ENCODE measurements around the gene C1orf159.

C1orf159 gene

GRCh38 chr1:1116701-1117468 is 996 bp upstream of the C1orf159 start (continued):
- TF ChIP-seq ZNF501 (tag by site-specific recombination; IDR thresholded peaks at IDR 0.05), result no peak
- TF ChIP-seq MZF1 (tag by site-specific recombination; IDR thresholded peaks at IDR 0.05; ENCODE audit: borderline replicate concordance), result no peak

GRCh38 chr1:1115136-1115785 is 628 bp downstream of the C1orf159 start:
- POLR2A ChIA-PET, result no interaction called here
- H3K27ac ChIP-seq (ENCODE audit: extremely low read depth, low read depth, low read length), result no peak overlapping the region

GRCh38 chr1:1114431-1114830 is 1.5 kb downstream of the C1orf159 start:
- no peak overlapping the region for H3K4me3 ChIP-seq (ENCODE audit: low read depth, low read length)
- CTCF ChIA-PET, result interaction anchor here (0.9 kb wide), 1 partner anchor 178 kb away, joined by 3 read pairs; no protein-coding TSS in a partner anchor
- H3K36me3 ChIP-seq (ENCODE audit: control insufficient read depth in 2 of 2, insufficient read depth in 1 of 2, low read length in 2 of 2), result peaks cover 0 to 18% of the 10 kb centered on the region in 2 experiments; a peak in 1 of 3 replicates
- no peak overlapping the region for H3K27ac ChIP-seq (ENCODE audit: extremely low read depth, low read depth, low read length)
- TF ChIP-seq ZNF629 (tag by site-specific recombination; IDR thresholded peaks at IDR 0.05), result no peak
- peak; percentile 15; the same call in 1 of the 2 replicates for TF ChIP-seq ZNF394 (tag by site-specific recombination; IDR thresholded peaks at IDR 0.05; ENCODE audit: borderline replicate concordance)
- TF ChIP-seq ZNF658 (tag by site-specific recombination; IDR thresholded peaks at IDR 0.05), result no peak
- H3K9me3 ChIP-seq (ENCODE audit: control insufficient read depth, insufficient read depth, low read depth, low read length), result no peaks in the 10 kb centered on the region
- POLR2A ChIA-PET, result no interaction called here
- H3K4me1 ChIP-seq (ENCODE audit: control insufficient read depth, insufficient read depth, low read length), result no peaks in the 10 kb centered on the region

More at GRCh38 chr1:1115136-1115785, 628 bp downstream of the C1orf159 start:
- Histone ChIP-seq H3K36me3 (ENCODE audit: control insufficient read depth in 2 of 2, insufficient read depth in 1 of 2, low read length in 2 of 2) (peaks cover 0 to 18% of the 10 kb centered on the region in 2 experiments; a peak in 1 of 3 replicates), H3K4me3 (ENCODE audit: low read depth, low read length) (peak overlapping the region; percentile 83), H3K4me1 (ENCODE audit: control insufficient read depth, insufficient read depth, low read length) (no peaks in the 10 kb centered on the region), H3K9me3 (ENCODE audit: control insufficient read depth, insufficient read depth, low read depth, low read length) (no peaks in the 10 kb centered on the region)
- no peak for TF ChIP-seq ZNF791 (tag by site-specific recombination; IDR thresholded peaks at IDR 0.05)
- CTCF ChIA-PET, result no interaction called here

- H3K4me1 ChIP-seq (ENCODE audit: control insufficient read depth, insufficient read depth, low read length), result no peaks in the 10 kb centered on the region
- TF ChIP-seq ZNF132 (tag by site-specific recombination; IDR thresholded peaks at IDR 0.05; ENCODE audit: borderline replicate concordance) (no peak), YY2 (tag by site-specific recombination; IDR thresholded peaks at IDR 0.05) (no peak), SCRT2 (tag by site-specific recombination; IDR thresholded peaks at IDR 0.05) (no peak), REST (tag by site-specific recombination; IDR thresholded peaks at IDR 0.05) (no peak), ZNF211 (tag by site-specific recombination; IDR thresholded peaks at IDR 0.05; ENCODE audit: low read depth) (no peak), ZNF600 (tag by site-specific recombination; IDR thresholded peaks at IDR 0.05) (no peak)
- H3K27ac ChIP-seq (ENCODE audit: extremely low read depth, low read depth, low read length), result no peak overlapping the region
- H3K36me3 ChIP-seq (ENCODE audit: control insufficient read depth in 2 of 2, insufficient read depth in 1 of 2, low read length in 2 of 2), result peaks cover 0 to 18% of the 10 kb centered on the region in 2 experiments; a peak in 1 of 3 replicates
- no peaks in the 10 kb centered on the region for H3K9me3 ChIP-seq (ENCODE audit: control insufficient read depth, insufficient read depth, low read depth, low read length)
- no peak overlapping the region for H3K4me3 ChIP-seq (ENCODE audit: low read depth, low read length)
- POLR2A ChIA-PET, result interaction anchor here (1.0 kb wide), 1 partner anchor 10 kb away, joined by 3 read pairs; no protein-coding TSS in a partner anchor
- CTCF ChIA-PET, result no interaction called here
These were observed 3.5 kb downstream of the C1orf159 start for GRCh38 chr1:1112237-1112985.
